GM10248 (cell line): ENCODE measurements around the gene IQCC.

Source experiments
- CTCF ChIA-PET: fragments of 300-600 bp; sonication (Branson Sonifier 250); formaldehyde crosslinking; extraction: SDS; loops from one replicate; lab custom pipeline; 2021; ENCODE audit warnings: antibody characterized with exemption; lab: Yijun Ruan, JAX
- POLR2A ChIA-PET: fragments of 350-650 bp; sonication (Branson Sonifier 250); formaldehyde crosslinking; extraction: SDS; loops from one replicate; lab custom pipeline; 2020; ENCODE audit warnings: antibody characterized with exemption; lab: Yijun Ruan, JAX
- DNase-seq: peaks from one replicate; pipeline ENCODE4 v3.0.0; 2012; ENCODE audit errors: extremely low spot score
- TF ChIP-seq, protein P1 (sequence below): IDR thresholded peaks from 2 replicates; pipeline ENCODE4 v1.5.1; 2012; ENCODE audit warnings: mild to moderate bottlenecking, low read depth; ENCODE audit errors: extremely low read depth, missing control alignments, control extremely low read depth

Gene IQCC

DNA sequence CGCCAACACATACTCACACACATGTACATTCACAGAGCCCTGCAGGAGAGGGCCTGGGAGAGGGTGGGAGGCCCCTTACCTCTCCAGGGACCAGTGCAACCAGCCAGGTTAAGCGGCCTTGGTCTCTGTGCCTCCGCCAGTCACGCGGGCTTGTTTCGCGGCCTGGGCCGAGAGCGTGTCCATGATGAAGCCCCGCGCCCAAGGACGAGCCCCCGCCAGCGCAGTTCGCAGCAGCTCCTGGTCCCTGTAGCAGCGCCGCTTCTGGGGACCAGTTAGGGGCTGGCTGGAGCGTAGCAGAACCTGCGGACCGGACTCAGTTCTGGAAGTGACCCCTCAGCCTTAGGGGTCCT lies 34.3 kb downstream of the IQCC start:
- TF ChIP-seq, protein P1, sequence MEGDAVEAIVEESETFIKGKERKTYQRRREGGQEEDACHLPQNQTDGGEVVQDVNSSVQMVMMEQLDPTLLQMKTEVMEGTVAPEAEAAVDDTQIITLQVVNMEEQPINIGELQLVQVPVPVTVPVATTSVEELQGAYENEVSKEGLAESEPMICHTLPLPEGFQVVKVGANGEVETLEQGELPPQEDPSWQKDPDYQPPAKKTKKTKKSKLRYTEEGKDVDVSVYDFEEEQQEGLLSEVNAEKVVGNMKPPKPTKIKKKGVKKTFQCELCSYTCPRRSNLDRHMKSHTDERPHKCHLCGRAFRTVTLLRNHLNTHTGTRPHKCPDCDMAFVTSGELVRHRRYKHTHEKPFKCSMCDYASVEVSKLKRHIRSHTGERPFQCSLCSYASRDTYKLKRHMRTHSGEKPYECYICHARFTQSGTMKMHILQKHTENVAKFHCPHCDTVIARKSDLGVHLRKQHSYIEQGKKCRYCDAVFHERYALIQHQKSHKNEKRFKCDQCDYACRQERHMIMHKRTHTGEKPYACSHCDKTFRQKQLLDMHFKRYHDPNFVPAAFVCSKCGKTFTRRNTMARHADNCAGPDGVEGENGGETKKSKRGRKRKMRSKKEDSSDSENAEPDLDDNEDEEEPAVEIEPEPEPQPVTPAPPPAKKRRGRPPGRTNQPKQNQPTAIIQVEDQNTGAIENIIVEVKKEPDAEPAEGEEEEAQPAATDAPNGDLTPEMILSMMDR: no peak
- POLR2A ChIA-PET: no interaction called here
- CTCF ChIA-PET: interaction anchor here (0.9 to 14.4 kb wide), 6 partner anchors 10 to 111 kb away, joined by 3 to 156 read pairs (median 14); partner anchors contain the start of genes FAM167B and LCK
- DNase-seq: no peak

DNA sequence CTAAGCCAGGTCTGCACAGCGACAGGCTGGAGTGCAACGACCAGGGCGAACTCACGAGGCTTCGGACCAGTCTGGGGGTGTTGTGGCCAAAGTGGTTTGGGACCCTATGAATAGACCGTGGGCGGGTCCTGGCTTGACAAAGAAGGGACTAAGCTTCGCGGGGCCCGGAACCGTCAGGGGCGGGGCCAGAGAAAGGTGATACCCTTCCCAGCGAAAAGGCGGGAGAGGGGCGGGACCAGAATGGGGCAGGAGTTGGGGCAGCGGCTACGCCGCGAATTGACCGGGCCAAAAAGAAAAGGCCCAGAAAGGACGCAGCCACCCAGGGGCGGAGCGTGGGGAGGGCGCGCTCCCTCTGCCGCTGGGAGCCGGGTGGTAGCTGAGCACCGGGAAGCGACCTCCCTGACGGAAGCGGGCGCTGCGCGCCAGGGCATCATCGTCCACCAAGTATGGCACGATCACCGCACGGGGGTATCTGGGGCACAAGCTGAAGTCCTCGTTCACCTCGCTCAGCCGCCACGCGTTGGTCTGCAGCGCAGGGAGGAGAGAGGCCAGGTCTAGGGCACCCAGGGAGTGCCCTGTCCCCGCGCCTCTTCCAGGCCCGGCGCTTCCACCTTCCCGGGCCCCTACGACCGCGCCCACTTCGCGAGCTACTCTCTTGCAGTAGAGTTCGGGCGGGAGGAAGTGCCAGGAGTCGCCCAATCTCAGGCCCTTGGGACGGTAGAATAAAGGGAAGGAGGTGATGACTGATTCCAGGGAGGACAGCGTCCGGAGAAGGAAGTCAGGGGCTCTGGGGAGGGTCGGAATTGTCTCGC lies 34.9 kb downstream of the IQCC start:
- ChIA-PET POLR2A (interaction anchor here (1.0 to 1.8 kb wide), 3 partner anchors 8 to 96 kb away, joined by 3 to 5 read pairs (median 4); partner anchors contain the start of genes LCK and MARCKSL1), CTCF (interaction anchor here (0.6 to 14.4 kb wide), 12 partner anchors 11 to 237 kb away, joined by 3 to 156 read pairs (median 4); partner anchors contain the start of genes FAM167B and LCK)
- DNase-seq: no peak
- TF ChIP-seq, protein P1: peak; percentile 22

DNA sequence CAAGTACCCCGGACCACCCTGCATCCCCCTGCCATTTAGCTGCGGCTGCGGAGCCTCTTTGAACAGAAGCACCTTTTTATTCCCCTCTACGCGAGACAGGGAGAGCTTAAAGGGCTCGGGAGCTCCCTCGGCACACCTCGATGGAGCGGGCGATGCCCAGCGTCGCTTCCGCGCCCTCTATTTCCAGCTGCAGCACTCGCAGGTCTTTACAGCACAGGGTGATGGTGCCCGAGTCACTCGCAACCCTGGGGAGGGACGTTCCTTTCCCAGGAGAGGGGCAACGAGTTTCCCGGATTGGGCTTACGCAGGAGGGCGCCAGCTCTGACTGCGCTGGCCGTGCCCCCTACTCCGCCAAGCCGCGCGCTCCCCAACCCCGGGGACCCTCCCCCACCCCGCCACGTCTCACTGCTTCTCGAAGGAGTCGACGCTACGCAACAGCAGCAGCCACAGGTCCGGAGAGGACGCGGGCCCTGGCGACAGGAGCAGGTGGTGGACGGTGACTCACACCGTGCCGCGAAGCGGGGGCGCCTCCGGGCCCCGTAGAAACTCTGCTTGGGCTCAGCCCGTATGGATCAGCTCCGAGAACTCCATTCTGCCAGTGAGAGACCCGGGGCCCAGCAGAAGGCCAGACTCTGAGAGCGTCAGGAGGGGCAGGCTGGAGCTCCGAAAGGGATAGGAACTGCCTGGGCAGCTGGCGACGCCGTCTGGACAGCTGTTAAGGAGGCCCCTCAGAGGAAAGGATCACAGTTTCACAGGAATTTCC lies 35.7 kb downstream of the IQCC start:
- peak; percentile 71 for DNase-seq
- ChIA-PET CTCF (interaction anchor here (0.6 to 14.4 kb wide), 14 partner anchors 10 to 237 kb away, joined by 3 to 156 read pairs (median 4); partner anchors contain the start of genes CCDC28B, FAM167B and LCK), POLR2A (interaction anchor here (0.7 to 1.8 kb wide), 4 partner anchors 9 to 95 kb away, joined by 3 to 5 read pairs (median 4); partner anchors contain the start of genes LCK and MARCKSL1)
- TF ChIP-seq, protein P1: no peak

DNA sequence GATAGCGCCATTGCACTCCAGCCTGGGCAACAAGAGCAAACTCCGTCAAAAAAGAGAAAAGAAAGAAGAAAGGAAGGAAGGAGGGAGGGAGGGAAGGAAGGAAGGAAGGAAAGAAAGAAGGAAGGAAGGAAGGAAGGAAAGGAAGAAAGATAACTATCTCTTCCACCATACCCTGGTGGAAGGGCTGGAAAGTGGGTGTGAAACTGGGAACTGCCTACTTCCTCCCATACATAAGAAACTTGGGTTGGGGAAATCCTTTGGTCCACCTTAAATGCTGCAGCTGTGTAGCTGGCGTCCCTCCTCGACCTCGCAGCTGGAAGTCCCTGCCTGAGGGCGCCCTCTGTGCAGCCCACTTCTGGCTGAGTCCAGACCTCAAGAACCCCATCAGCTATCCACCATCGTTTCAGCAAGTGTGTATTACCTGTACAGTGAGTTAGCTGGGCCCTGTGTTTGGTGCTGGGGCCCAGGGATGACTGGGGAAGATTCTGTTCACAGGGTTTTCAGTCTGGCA lies 36.9 kb downstream of the IQCC start:
- CTCF ChIA-PET: interaction anchor here (0.8 to 14.4 kb wide), 6 partner anchors 9 to 94 kb away, joined by 3 to 156 read pairs (median 4); partner anchors contain the start of genes FAM167B, LCK and MARCKSL1
- POLR2A ChIA-PET: interaction anchor here (1.3 kb wide), 2 partner anchors 19 to 94 kb away, joined by 3 to 5 read pairs; partner anchors contain the start of gene MARCKSL1
- no peak for DNase-seq
- TF ChIP-seq, protein P1: peak; percentile 16

DNA sequence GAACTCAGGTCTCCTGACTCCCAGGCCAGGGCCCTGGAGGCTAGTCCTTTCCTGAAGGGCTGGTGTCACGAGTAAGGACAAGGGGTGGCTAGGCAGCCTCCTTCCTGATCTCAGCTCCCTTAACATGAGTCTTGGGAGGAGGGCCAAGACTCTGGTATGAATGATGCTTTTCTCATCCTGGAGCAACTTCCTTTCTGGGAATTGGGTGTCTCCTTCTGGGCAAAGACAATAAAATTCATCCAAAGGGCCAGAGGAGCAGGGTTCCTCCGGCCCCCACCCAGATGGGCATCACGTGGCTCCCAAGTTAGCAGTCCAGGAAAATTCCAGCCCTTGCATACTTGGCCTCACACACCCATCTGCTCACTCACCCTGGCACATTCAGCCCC lies 41.4 kb downstream of the IQCC start, which contains the start of gene FAM167B:
TSS of gene FAM167B (plus strand) at position 335 of the 386 bp plus-strand sequence. CDS start 200 bp downstream, outside the sequence.
- TF ChIP-seq, protein P1: no peak
- CTCF ChIA-PET: interaction anchor here (1.4 to 14.4 kb wide), 9 partner anchors 8 to 85 kb away, joined by 3 to 156 read pairs (median 12); no protein-coding TSS in a partner anchor
- POLR2A ChIA-PET: interaction anchor here (0.6 kb wide), 1 partner anchor 85 kb away, joined by 3 read pairs; no protein-coding TSS in a partner anchor
- no peak for DNase-seq
